ENCODE results near the gene MKRN2. TPM values are rescaled to one million over a fixed set of nuclear protein-coding genes. Genes with fewer than 3 reads are reported as not detected.
"Not testable (repeated sequence)": the region's sequence is repeated elsewhere in the genome, so short reads cannot be mapped to it uniquely, and the experiment has no call there.

Gene MKRN2
- total RNA-seq, 4 donors from 2014 or later, result 14.6 to 28.4 (median 19.4) TPM

DNA sequence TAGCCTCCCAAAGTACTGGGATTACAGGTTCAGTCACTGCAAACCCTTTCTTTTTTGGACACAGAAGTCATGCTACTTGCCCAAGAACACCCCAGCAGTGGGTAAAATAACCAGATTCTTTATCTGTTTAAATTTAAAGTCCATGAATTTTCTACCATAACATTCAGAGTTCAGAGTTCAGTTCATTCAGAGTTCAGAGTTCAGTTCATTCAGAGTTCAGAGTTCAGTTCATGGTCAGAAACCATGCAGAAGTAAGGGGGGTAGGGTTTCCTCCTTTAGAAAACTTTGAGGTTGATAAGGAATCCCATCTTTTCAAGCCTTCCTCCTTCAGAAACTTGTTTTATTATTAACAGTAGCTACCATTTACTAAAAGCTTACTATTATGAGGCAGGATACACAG, 63.8 kb downstream of the MKRN2 start:
- no peaks in the 10 kb centered on the region for H3K9me3 ChIP-seq
- no peaks in the 10 kb centered on the region for H3K27me3 ChIP-seq
- H3K36me3 ChIP-seq, result peaks cover 4 to 32% (median 7%) of the 10 kb centered on the region in 3 donors
- no peak for DNase-seq
- H3K4me3 ChIP-seq, result no peak overlapping the region
- intact Hi-C loops (cut with DNase I), result no loop called here
- H3K27ac ChIP-seq, result no peak overlapping the region
- H3K4me1 ChIP-seq, result peaks cover 0 to 48% (median 0%) of the 10 kb centered on the region in 3 donors
- TF ChIP-seq POLR2A (IDR thresholded peaks at IDR 0.05), result no peak
- TF ChIP-seq, protein P1, sequence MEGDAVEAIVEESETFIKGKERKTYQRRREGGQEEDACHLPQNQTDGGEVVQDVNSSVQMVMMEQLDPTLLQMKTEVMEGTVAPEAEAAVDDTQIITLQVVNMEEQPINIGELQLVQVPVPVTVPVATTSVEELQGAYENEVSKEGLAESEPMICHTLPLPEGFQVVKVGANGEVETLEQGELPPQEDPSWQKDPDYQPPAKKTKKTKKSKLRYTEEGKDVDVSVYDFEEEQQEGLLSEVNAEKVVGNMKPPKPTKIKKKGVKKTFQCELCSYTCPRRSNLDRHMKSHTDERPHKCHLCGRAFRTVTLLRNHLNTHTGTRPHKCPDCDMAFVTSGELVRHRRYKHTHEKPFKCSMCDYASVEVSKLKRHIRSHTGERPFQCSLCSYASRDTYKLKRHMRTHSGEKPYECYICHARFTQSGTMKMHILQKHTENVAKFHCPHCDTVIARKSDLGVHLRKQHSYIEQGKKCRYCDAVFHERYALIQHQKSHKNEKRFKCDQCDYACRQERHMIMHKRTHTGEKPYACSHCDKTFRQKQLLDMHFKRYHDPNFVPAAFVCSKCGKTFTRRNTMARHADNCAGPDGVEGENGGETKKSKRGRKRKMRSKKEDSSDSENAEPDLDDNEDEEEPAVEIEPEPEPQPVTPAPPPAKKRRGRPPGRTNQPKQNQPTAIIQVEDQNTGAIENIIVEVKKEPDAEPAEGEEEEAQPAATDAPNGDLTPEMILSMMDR (IDR thresholded peaks at IDR 0.05), result no peak

DNA sequence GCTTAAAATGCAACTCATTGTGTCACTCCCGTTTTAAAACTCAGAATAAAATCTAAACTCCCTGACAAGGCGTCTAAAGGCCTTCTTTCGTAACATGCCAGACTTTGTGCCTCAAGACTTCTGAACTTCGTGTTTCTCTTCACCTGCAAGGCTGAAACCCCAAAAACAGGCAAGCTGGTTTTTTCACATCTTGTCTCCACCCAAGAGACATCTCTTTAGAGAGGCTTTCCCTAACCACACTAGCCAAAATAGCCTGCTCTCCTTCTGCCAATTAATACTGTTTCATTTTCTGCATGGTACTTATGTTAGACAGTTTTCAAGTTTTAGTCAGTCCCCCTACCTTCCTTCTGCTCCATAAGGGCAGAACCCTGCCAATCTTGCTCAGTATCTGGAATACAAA, 65.4 kb downstream of the MKRN2 start:
- no peaks in the 10 kb centered on the region for H3K9me3 ChIP-seq
- TF ChIP-seq POLR2A (IDR thresholded peaks at IDR 0.05), result no peak
- TF ChIP-seq, protein P1 (IDR thresholded peaks at IDR 0.05), result no peak
- no peaks in the 10 kb centered on the region for H3K27me3 ChIP-seq
- no peak overlapping the region for H3K27ac ChIP-seq
- no peak overlapping the region for H3K4me3 ChIP-seq
- H3K4me1 ChIP-seq, result peaks cover 0 to 60% (median 0%) of the 10 kb centered on the region in 3 donors
- H3K36me3 ChIP-seq, result peaks cover 1 to 16% (median 2%) of the 10 kb centered on the region in 3 donors
- intact Hi-C loops (cut with DNase I), result no loop called here
- 48 to 68% methylated on average over 4 of the region's 4 CpGs for WGBS, 2 donors
- DNase-seq, result no peak

DNA sequence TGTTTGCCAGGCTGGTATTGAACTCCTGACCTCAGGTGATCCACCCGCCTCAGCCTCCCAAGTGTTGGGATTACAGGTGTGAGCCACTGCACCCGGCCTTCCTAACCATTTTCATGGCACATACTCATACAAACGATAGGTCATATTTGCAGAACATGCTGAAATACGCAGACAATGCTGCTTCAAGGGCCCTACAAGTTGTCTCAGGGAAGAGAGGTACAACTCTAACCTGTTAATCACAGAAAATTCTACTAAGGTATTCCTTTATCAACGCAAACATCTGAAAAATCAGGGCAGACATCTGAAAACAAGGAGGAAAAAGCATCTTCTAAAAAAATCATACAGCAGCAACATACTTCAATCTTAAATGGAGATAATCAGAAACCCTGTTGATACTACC, 67.2 kb downstream of the MKRN2 start:
- no peaks in the 10 kb centered on the region for H3K9me3 ChIP-seq
- H3K27me3 ChIP-seq, result no peaks in the 10 kb centered on the region
- no peak for DNase-seq
- H3K27ac ChIP-seq, result no peak overlapping the region
- 83 to 95% methylated on average over 4 to 5 of the region's 5 CpGs for WGBS, 2 donors
- H3K4me3 ChIP-seq, result no peak overlapping the region
- peaks cover 0 to 75% (median 0%) of the 10 kb centered on the region in 3 donors for H3K4me1 ChIP-seq
- H3K36me3 ChIP-seq, result no peaks in the 10 kb centered on the region
- intact Hi-C loops (cut with DNase I), result no loop called here
- TF ChIP-seq, protein P1 (IDR thresholded peaks at IDR 0.05), result no peak
- no peak for TF ChIP-seq POLR2A (IDR thresholded peaks at IDR 0.05)

DNA sequence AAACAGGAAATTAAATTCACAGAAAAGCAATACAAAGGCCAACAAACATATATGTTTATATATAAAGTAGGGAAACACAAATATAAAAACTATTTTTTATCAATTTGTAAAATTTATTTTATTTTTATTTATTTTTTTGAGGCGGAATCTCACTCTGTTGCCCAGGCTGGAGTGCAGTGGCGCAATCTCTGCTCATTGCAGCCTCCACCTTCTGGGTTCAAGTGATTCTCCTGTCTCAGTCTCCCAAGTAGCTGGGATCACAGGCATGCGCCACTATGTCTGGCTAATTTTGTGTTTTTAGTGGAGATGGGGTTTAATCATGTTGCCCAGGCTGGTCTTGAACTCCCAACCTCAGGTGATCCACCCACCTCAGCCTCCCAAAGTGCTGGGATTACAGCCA, 68.1 kb downstream of the MKRN2 start:
- H3K27me3 ChIP-seq; intact Hi-C loops (cut with DNase I); H3K36me3 ChIP-seq; H3K27ac ChIP-seq; H3K9me3 ChIP-seq; H3K4me3 ChIP-seq; DNase-seq: not testable (repeated sequence)
- 87 to 97% methylated on average over 3 of the region's 3 CpGs for WGBS, 2 donors
- H3K4me1 ChIP-seq, result peaks cover 0 to 84% (median 8%) of the 10 kb centered on the region in 3 donors

DNA sequence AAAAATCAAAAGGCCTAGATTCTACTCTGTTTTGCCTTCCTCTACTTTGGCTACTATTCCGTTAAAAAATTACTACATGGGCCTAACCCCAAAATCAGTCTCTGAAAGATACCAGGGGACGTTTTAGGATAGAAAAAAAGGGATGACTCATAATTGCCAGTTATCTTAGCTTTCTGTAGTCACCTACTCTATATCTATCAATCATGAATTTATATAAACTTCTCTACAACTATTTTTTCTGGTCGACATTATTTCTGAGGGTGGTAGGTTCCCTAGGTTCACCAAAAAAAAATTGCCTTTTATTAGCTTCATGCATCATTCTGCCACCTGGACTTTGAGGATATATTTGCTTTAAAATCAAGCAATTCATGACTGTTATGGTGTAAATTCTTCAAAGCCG, 70.5 kb downstream of the MKRN2 start:
- TF ChIP-seq POLR2A (IDR thresholded peaks at IDR 0.05), result no peak
- TF ChIP-seq, protein P1 (IDR thresholded peaks at IDR 0.05), result no peak
- no peak for DNase-seq
- Histone ChIP-seq H3K27ac (no peak overlapping the region), H3K9me3 (no peaks in the 10 kb centered on the region), H3K4me3 (no peak overlapping the region), H3K4me1 (peaks cover 0 to 75% (median 8%) of the 10 kb centered on the region in 3 donors), H3K36me3 (no peaks in the 10 kb centered on the region), H3K27me3 (no peaks in the 10 kb centered on the region)
- 43 to 49% methylated on average over 4 of the region's 4 CpGs for WGBS, 2 donors
- intact Hi-C loops (cut with DNase I), result no loop called here

DNA sequence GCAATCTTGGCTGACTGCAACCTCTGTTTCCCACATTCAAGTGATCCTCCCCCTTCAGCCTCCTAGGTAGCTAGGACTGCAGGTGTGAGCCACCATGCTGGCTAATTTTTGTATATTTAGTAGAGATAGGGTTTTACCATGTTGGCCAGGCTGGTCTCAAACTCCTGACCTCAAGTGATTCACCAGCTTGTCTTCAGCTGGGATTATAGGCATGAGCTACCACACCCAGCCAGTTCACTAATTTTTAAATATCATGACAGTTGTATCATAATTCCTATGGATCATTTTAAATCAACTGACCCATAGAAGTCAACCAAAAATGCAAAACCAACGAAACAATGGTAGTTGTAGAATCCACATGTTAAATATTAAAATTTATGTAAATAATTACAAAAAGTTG, 71.9 kb downstream of the MKRN2 start:
- Histone ChIP-seq H3K27me3 (no peaks in the 10 kb centered on the region), H3K4me3 (no peak overlapping the region), H3K36me3 (no peaks in the 10 kb centered on the region), H3K9me3 (no peaks in the 10 kb centered on the region), H3K27ac (peak overlapping the region in 1 of 4 donors; percentile 15), H3K4me1 (peaks cover 0 to 64% (median 8%) of the 10 kb centered on the region in 3 donors)
- no peak for DNase-seq
- WGBS, 2 donors, result 67 to 77% methylated on average over 1 of the region's 1 CpG
- intact Hi-C loops (cut with DNase I), result no loop called here
- TF ChIP-seq POLR2A (IDR thresholded peaks at IDR 0.05), result no peak
- TF ChIP-seq, protein P1 (IDR thresholded peaks at IDR 0.05), result no peak
